ENCODE results near the gene MSI2. TPM values are rescaled to one million over a fixed set of nuclear protein-coding genes. Genes with fewer than 3 reads are reported as not detected.

The MSI2 gene
- total and polyA plus RNA-seq, 2 experiments from 2014 or later: 18.9 to 41.8 TPM

DNA sequence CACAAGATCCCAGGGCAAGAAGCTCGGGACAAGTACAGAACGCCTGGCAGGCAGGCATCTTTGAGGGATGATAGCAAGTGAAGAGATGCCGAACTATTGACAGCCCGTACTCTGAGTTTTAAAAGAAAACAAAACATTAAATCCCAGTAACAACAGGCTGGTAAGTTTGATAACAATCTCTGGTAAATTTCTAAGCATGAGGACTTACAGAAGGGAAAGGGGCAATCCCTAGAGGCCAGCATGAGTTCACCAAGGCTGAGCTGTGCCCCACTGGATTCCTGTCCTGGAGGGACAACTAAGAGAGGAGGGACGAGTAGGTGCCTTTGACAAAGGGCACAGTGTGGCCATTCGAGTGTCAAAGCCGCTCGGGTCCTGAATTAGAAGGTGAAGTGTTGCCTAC, 462.6 kb downstream of the MSI2 start:
- H3K4me3 ChIP-seq: no peak overlapping the region
- no peaks in the 10 kb centered on the region for H3K9me3 Mint-ChIP-seq

DNA sequence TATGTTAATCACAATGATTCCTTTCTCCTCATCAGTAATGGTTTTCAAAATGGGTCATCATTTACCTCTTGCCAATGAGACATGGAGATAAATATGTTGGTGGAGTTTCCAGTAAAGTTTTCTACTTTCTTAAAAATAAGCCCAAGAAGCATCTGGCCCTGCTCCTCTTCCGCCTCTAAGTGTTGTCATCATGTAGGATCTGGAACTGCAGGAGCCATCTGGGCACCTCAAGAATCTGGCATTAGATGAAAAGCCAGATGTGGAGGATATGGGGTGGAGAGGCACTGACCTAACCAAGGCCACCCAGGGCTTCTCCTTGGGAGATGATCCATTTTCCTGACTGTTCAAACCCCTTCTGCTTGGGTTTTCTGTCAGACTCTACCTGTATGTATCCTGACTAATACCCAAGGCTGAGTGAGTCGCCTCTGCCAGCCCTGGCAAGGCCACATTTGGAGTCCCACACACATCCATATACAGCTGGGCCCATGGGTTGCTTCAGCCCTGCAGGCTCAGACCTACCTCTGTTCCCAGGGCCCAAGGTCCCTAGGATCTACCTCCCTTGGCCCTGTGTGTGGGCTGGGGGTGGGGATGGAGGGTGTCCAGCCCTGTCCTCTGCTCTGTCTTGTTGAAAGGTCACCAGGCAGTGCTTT, 464.2 kb downstream of the MSI2 start:
- H3K36me3 Mint-ChIP-seq (ENCODE audit: low read depth): no peaks in the 10 kb centered on the region
- no peaks in the 10 kb centered on the region for H3K79me2 ChIP-seq (replicated peaks; ENCODE audit: insufficient read depth)
- no peaks in the 10 kb centered on the region for H3K4me1 ChIP-seq (ENCODE audit: insufficient read depth)
- H3K9me3 Mint-ChIP-seq: no peaks in the 10 kb centered on the region
- H3K9me2 ChIP-seq (ENCODE audit: insufficient read depth): no peaks in the 10 kb centered on the region
- H3K4me1 Mint-ChIP-seq: no peaks in the 10 kb centered on the region
- no peak overlapping the region for H2AFZ ChIP-seq
- H3K4me3 Mint-ChIP-seq: no peak overlapping the region
- no peaks in the 10 kb centered on the region for H3K27me3 ChIP-seq (ENCODE audit: insufficient read depth)
- no peak overlapping the region for H3K4me2 ChIP-seq
- no peak overlapping the region for H3K27ac ChIP-seq (ENCODE audit: low read depth)
- ATAC-seq: no peak
- no peaks in the 10 kb centered on the region for H4K20me1 ChIP-seq (replicated peaks; ENCODE audit: insufficient read depth)
- H3K27me3 Mint-ChIP-seq (ENCODE audit: insufficient read depth, low read depth, poor library complexity): peaks cover 10% of the 10 kb centered on the region
- no peak for DNase-seq (ENCODE audit: low spot score)
- no peaks in the 10 kb centered on the region for H3K36me3 ChIP-seq (ENCODE audit: insufficient read depth)
- no peak overlapping the region for H3K27ac Mint-ChIP-seq
- H3F3A ChIP-seq (replicated peaks; ENCODE audit: low read depth): no peaks in the 10 kb centered on the region
- H3K4me3 ChIP-seq: no peak overlapping the region
- TF ChIP-seq POLR2AphosphoS5 (IDR thresholded peaks at IDR 0.05; ENCODE audit: low read depth) (no peak), JUNB (IDR thresholded peaks at IDR 0.05; ENCODE audit: unreplicated experiment) (no peak), EZH2phosphoT487 (IDR thresholded peaks at IDR 0.05; ENCODE audit: unreplicated experiment) (no peak), NANOG (IDR thresholded peaks at IDR 0.05; ENCODE audit: borderline replicate concordance) (no peak)
- TF ChIP-seq, protein P1, sequence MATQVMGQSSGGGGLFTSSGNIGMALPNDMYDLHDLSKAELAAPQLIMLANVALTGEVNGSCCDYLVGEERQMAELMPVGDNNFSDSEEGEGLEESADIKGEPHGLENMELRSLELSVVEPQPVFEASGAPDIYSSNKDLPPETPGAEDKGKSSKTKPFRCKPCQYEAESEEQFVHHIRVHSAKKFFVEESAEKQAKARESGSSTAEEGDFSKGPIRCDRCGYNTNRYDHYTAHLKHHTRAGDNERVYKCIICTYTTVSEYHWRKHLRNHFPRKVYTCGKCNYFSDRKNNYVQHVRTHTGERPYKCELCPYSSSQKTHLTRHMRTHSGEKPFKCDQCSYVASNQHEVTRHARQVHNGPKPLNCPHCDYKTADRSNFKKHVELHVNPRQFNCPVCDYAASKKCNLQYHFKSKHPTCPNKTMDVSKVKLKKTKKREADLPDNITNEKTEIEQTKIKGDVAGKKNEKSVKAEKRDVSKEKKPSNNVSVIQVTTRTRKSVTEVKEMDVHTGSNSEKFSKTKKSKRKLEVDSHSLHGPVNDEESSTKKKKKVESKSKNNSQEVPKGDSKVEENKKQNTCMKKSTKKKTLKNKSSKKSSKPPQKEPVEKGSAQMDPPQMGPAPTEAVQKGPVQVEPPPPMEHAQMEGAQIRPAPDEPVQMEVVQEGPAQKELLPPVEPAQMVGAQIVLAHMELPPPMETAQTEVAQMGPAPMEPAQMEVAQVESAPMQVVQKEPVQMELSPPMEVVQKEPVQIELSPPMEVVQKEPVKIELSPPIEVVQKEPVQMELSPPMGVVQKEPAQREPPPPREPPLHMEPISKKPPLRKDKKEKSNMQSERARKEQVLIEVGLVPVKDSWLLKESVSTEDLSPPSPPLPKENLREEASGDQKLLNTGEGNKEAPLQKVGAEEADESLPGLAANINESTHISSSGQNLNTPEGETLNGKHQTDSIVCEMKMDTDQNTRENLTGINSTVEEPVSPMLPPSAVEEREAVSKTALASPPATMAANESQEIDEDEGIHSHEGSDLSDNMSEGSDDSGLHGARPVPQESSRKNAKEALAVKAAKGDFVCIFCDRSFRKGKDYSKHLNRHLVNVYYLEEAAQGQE (IDR thresholded peaks at IDR 0.05; ENCODE audit: unreplicated experiment): no peak
- TF ChIP-seq, protein P2, sequence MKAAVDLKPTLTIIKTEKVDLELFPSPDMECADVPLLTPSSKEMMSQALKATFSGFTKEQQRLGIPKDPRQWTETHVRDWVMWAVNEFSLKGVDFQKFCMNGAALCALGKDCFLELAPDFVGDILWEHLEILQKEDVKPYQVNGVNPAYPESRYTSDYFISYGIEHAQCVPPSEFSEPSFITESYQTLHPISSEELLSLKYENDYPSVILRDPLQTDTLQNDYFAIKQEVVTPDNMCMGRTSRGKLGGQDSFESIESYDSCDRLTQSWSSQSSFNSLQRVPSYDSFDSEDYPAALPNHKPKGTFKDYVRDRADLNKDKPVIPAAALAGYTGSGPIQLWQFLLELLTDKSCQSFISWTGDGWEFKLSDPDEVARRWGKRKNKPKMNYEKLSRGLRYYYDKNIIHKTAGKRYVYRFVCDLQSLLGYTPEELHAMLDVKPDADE (IDR thresholded peaks at IDR 0.05): no peak
- TF ChIP-seq, protein P3, sequence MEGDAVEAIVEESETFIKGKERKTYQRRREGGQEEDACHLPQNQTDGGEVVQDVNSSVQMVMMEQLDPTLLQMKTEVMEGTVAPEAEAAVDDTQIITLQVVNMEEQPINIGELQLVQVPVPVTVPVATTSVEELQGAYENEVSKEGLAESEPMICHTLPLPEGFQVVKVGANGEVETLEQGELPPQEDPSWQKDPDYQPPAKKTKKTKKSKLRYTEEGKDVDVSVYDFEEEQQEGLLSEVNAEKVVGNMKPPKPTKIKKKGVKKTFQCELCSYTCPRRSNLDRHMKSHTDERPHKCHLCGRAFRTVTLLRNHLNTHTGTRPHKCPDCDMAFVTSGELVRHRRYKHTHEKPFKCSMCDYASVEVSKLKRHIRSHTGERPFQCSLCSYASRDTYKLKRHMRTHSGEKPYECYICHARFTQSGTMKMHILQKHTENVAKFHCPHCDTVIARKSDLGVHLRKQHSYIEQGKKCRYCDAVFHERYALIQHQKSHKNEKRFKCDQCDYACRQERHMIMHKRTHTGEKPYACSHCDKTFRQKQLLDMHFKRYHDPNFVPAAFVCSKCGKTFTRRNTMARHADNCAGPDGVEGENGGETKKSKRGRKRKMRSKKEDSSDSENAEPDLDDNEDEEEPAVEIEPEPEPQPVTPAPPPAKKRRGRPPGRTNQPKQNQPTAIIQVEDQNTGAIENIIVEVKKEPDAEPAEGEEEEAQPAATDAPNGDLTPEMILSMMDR (conservative IDR thresholded peaks at IDR 0.05; ENCODE audit: low read depth in 2 of 2): no peak

More for the DNA sequence above, 462.6 kb downstream of the MSI2 start:
- Histone ChIP-seq H3K27ac (ENCODE audit: low read depth) (no peak overlapping the region), H4K20me1 (replicated peaks; ENCODE audit: insufficient read depth) (no peaks in the 10 kb centered on the region), H2AFZ (no peak overlapping the region), H3F3A (replicated peaks; ENCODE audit: low read depth) (no peaks in the 10 kb centered on the region), H3K79me2 (replicated peaks; ENCODE audit: insufficient read depth) (no peaks in the 10 kb centered on the region), H3K36me3 (ENCODE audit: insufficient read depth) (no peaks in the 10 kb centered on the region), H3K9me2 (ENCODE audit: insufficient read depth) (peaks cover under 1% of the 10 kb centered on the region; the same call in 1 of the 2 replicates), H3K4me1 (ENCODE audit: insufficient read depth) (no peaks in the 10 kb centered on the region), H3K27me3 (ENCODE audit: insufficient read depth) (no peaks in the 10 kb centered on the region), H3K4me2 (no peak overlapping the region)
- Mint-ChIP-seq H3K27me3 (ENCODE audit: insufficient read depth, low read depth, poor library complexity) (peaks cover 10% of the 10 kb centered on the region), H3K36me3 (ENCODE audit: low read depth) (no peaks in the 10 kb centered on the region), H3K4me1 (no peaks in the 10 kb centered on the region), H3K4me3 (no peak overlapping the region), H3K27ac (no peak overlapping the region)
- ATAC-seq (no peak), DNase-seq (ENCODE audit: low spot score) (no peak)
- TF ChIP-seq JUNB (IDR thresholded peaks at IDR 0.05; ENCODE audit: unreplicated experiment) (no peak), NANOG (IDR thresholded peaks at IDR 0.05; ENCODE audit: borderline replicate concordance) (no peak), EZH2 (IDR thresholded peaks at IDR 0.05; ENCODE audit: low read depth, unreplicated experiment) (no peak), STAT1 (IDR thresholded peaks at IDR 0.05; ENCODE audit: unreplicated experiment) (no peak), EZH2phosphoT487 (IDR thresholded peaks at IDR 0.05; ENCODE audit: unreplicated experiment) (no peak), CREB1 (CRISPR knock-in tag; IDR thresholded peaks at IDR 0.05; ENCODE audit: low read depth) (no peak), POLR2AphosphoS5 (IDR thresholded peaks at IDR 0.05; ENCODE audit: low read depth) (no peak)
- TF ChIP-seq, protein P2 (IDR thresholded peaks at IDR 0.05): no peak

Measured in GM23338 (cell line).